ENCODE results near the gene RHOU.

RHOU gene

GRCh38 chr1:228778466-228778865 lies 43.2 kb downstream of the RHOU start:
- CTCF ChIA-PET = interaction anchor here (0.9 to 1.4 kb wide), 2 partner anchors 13 to 23 kb away, joined by 3 read pairs; no protein-coding TSS in a partner anchor
- POLR2A ChIA-PET = interaction anchor here (0.6 kb wide), 1 partner anchor 13 kb away, joined by 5 read pairs; no protein-coding TSS in a partner anchor
- DNase-seq (ENCODE audit: extremely low spot score) = no peak
- TF ChIP-seq CTCF (IDR thresholded peaks at IDR 0.05; ENCODE audit: control extremely low read depth, extremely low read depth, low read depth, missing control alignments) = no peak

DNA sequence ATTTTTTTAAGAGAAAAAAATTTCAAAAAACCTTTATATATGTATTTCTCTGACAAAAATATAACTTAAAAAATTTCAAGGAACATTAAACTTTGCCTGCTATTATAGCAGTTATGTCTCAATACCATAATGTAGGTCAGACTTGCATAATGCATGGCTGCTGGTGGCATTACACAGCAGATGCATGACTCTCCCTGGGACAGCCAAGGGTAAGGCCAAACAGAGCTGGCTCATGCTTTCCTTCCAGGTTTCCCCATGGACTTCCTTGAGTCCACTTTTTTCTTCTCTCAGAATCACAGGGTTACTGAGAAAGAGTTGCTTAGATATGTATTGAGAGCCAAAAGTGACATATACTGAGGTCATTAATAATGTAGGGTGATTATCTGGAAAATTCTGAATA lies 43.7 kb downstream of the RHOU start:
- no peak for TF ChIP-seq CTCF (IDR thresholded peaks at IDR 0.05; ENCODE audit: control extremely low read depth, extremely low read depth, low read depth, missing control alignments)
- DNase-seq (ENCODE audit: extremely low spot score) = no peak
- ChIA-PET CTCF (interaction anchor here (1.1 to 1.4 kb wide), 2 partner anchors 23 to 29 kb away, joined by 3 read pairs; no protein-coding TSS in a partner anchor), POLR2A (interaction anchor here (0.6 kb wide), 1 partner anchor 12 kb away, joined by 5 read pairs; no protein-coding TSS in a partner anchor)

DNA sequence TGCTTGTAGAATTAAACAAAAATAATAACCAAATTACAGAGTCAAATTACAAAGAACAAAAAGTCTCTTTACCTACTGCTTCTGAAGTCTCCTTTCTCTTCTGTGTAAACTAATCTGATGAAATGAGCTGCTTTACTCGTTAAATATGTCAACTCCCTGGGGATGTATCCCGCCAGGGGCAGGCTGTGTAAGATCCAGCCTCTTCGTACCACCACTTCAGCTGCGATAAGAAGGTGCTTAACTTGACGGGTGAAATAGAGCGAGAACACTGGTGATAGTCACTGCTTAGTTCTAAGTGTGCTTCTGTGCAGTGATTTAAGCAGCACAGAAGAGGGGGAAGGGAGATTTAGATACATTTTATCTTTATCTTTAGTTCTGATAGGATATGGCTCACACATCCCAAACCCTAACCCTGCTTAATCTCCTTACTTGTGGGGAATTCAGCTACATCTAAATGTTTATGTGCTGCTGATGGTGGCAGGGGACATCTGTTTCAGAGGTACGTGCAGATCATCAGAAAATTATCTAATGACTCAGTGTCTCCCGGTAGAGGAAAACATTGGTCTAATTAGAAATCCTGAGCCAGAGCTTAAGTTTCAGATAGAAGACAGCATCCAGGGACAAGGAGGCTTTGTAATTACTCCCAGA lies 46.0 kb downstream of the RHOU start:
- no peak for DNase-seq (ENCODE audit: extremely low spot score)
- no peak for TF ChIP-seq CTCF (IDR thresholded peaks at IDR 0.05; ENCODE audit: control extremely low read depth, extremely low read depth, low read depth, missing control alignments)
- CTCF ChIA-PET = no interaction called here
- POLR2A ChIA-PET = no interaction called here

DNA sequence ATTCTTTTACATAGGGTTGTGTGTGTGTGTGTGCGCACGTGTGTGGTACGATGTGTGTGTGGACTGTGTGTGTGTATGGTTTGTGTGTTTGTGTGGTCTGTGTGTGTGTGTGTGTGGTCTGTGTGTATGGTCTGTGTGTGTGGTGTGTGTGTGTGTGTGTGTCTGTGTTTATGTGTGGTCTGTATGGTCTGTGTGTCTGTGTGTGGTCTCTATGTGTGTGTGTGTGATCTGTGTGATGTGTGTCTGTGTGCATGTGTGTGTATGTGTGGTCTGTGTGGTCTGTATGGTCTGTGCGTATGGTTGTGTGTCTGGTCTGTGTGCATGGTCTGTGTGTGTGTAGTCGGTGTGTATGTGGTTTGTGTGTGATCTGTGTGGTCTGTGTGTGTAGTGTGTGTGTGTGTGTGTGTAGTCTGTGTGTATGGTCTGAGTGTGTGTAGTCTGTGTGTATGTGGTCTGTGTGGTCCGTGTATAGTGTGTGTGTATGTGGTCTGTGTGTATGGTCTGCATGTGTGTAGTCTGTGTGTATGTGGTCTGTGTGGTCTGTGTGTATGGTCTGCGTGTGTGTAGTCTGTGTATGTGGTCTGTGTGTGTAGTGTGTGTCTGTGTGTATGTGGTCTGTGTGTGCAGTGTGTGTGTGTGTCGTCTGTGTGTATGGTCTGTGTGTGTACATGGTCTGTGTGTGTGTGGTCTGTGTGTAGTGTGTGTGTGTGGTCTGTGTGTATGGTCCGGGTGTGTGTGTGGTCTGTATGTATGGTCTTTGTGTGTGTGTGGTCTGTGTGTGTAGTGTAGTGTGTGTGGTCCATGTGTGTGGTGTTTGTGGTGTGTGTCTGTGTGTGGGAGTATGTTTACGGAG lies 46.8 kb downstream of the RHOU start:
- POLR2A ChIA-PET = no interaction called here
- CTCF ChIA-PET = no interaction called here
- TF ChIP-seq CTCF (IDR thresholded peaks at IDR 0.05; ENCODE audit: control extremely low read depth, extremely low read depth, low read depth, missing control alignments) = no peak
- DNase-seq (ENCODE audit: extremely low spot score) = no peak

- no peak for TF ChIP-seq CTCF (IDR thresholded peaks at IDR 0.05; ENCODE audit: control extremely low read depth, extremely low read depth, low read depth, missing control alignments)
- ChIA-PET POLR2A (no interaction called here), CTCF (no interaction called here)
- no peak for DNase-seq (ENCODE audit: extremely low spot score)
Measured at GRCh38 chr1:228782662-228783417, 47.6 kb downstream of the RHOU start.

GRCh38 chr1:228783418-228784040 lies 48.2 kb downstream of the RHOU start:
- TF ChIP-seq CTCF (IDR thresholded peaks at IDR 0.05; ENCODE audit: control extremely low read depth, extremely low read depth, low read depth, missing control alignments) = no peak
- ChIA-PET CTCF (no interaction called here), POLR2A (no interaction called here)
- no peak for DNase-seq (ENCODE audit: extremely low spot score)
